C1 segment of cervical spinal cord (tissue), 14 donors: ENCODE results near the gene ZNF559.

Experiments used
- DNase-seq, 14 donors: peaks; one replicate each; lab custom pipeline; 2025; lab: John Stamatoyannopoulos, UW

ZNF559 gene

GRCh38 chr19:9353011-9353410 is 29.0 kb downstream of the ZNF559 start:
- no peak for DNase-seq

- DNase-seq = no peak
These were observed 30.7 kb downstream of the ZNF559 start for GRCh38 chr19:9354651-9355050.

- DNase-seq = no peak
These were observed 38.9 kb downstream of the ZNF559 start, which contains the start of gene ZNF177 for GRCh38 chr19:9362905-9363304. Gene ZNF177, plus strand, starts transcription at chr19:9363013. Its CDS starts 15,299 bp downstream, at chr19:9378312.

- no peak for DNase-seq
These were observed 47.0 kb downstream of the ZNF559 start for GRCh38 chr19:9370738-9371619.

- DNase-seq = no peak
These were observed 57.4 kb downstream of the ZNF559 start for GRCh38 chr19:9381361-9381785.
